HEK293T (cell line): ENCODE data around the gene RAD51B.

Source experiments
- BHLHE40 ChIP-seq: fragments of 450-650 bp; IDR thresholded peaks from 2 replicates; pipeline ENCODE4 v1.6.1; 2016; ENCODE audit warnings: mild to moderate bottlenecking, moderate library complexity, borderline replicate concordance
- ELF4 ChIP-seq: fragments of 450-650 bp; IDR thresholded peaks from 2 replicates; pipeline ENCODE4 v1.6.1; 2017; ENCODE audit warnings: antibody characterized with exemption
- FOXA1 ChIP-seq: fragments of 450-650 bp; IDR thresholded peaks from 2 replicates; pipeline ENCODE4 v1.6.1; 2016; ENCODE audit warnings: mild to moderate bottlenecking
- FOXM1 ChIP-seq: fragments of 450-650 bp; IDR thresholded peaks from 2 replicates; pipeline ENCODE4 v1.6.1; 2017; ENCODE audit warnings: mild to moderate bottlenecking, borderline replicate concordance
- SP1 ChIP-seq: fragments of 450-650 bp; IDR thresholded peaks from 2 replicates; pipeline ENCODE4 v1.6.1; 2017
- SUZ12 ChIP-seq: fragments of 450-650 bp; IDR thresholded peaks from 2 replicates; pipeline ENCODE4 v1.6.1; 2016; ENCODE audit warnings: mild to moderate bottlenecking
- TARDBP ChIP-seq: fragments of 450-650 bp; IDR thresholded peaks from 2 replicates; pipeline ENCODE4 v1.6.1; 2016

DNA sequence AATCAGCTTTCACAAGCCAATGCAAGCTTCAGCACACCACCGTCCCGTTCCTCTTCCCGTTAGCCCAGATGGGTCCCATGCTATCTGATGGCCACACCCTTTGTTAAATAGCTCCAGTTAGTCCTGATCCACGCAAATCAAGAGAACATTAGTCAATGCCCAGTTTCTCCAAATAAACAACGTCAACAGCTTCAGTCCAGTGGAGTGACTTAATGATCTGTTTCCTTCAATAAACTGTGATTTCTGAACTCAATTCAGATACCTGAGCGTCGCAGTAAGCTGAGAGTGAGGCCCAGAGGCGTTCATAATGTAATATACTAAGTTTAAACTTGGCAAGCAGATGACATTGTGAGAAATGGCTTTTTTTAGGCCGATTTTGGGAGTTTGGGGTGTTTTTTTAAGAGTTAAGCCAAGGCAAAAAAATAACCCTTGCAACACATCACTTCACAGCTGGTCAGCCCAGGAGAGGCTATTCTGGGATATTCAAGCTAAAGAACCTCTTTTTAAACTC is 861.0 kb downstream of the RAD51B start:
- TF ChIP-seq SP1 (no peak), ELF4 (no peak), FOXM1 (no peak), BHLHE40 (no peak), SUZ12 (no peak), FOXA1 (no peak), TARDBP (no peak)
